EL (cell line): ENCODE results near the gene PITPNB.

Source experiments
- DNase-seq: peaks from one replicate; pipeline ENCODE4 v3.0.0-alpha.2; 2016

PITPNB gene

GRCh38 chr22:27827604-27828587 is 91.2 kb downstream of the PITPNB start:
- DNase-seq, result no peak

GRCh38 chr22:27825174-27825573 is 93.9 kb downstream of the PITPNB start:
- DNase-seq, result no peak

- no peak for DNase-seq
These were observed 95.8 kb downstream of the PITPNB start for GRCh38 chr22:27823221-27823620.

GRCh38 chr22:27820896-27821866 is 97.9 kb downstream of the PITPNB start:
- no peak for DNase-seq

- DNase-seq, result no peak
These were observed 102.5 kb downstream of the PITPNB start for GRCh38 chr22:27816552-27816951.

GRCh38 chr22:27815826-27816530 is 103.1 kb downstream of the PITPNB start:
- no peak for DNase-seq

- no peak for DNase-seq
These were observed 104.1 kb downstream of the PITPNB start for GRCh38 chr22:27814993-27815392.

GRCh38 chr22:27811778-27812177 is 107.3 kb downstream of the PITPNB start:
- no peak for DNase-seq

GRCh38 chr22:27810609-27811151 is 108.4 kb downstream of the PITPNB start:
- peak; percentile 22 for DNase-seq

GRCh38 chr22:27809700-27810608 is 109.1 kb downstream of the PITPNB start:
- DNase-seq, result no peak

- DNase-seq, result no peak
These were observed 109.8 kb downstream of the PITPNB start for GRCh38 chr22:27809226-27809603.

GRCh38 chr22:27808451-27809225 is 110.4 kb downstream of the PITPNB start:
- no peak for DNase-seq

GRCh38 chr22:27805841-27806240 is 113.2 kb downstream of the PITPNB start:
- DNase-seq, result no peak

GRCh38 chr22:27804470-27805297 is 114.4 kb downstream of the PITPNB start:
- DNase-seq, result peak; percentile 59

GRCh38 chr22:27803841-27804415 is 115.1 kb downstream of the PITPNB start:
- DNase-seq, result no peak

- no peak for DNase-seq
These were observed 116.5 kb downstream of the PITPNB start for GRCh38 chr22:27802346-27803073.
